ENCODE measurements around the gene CRTC1.

DNA sequence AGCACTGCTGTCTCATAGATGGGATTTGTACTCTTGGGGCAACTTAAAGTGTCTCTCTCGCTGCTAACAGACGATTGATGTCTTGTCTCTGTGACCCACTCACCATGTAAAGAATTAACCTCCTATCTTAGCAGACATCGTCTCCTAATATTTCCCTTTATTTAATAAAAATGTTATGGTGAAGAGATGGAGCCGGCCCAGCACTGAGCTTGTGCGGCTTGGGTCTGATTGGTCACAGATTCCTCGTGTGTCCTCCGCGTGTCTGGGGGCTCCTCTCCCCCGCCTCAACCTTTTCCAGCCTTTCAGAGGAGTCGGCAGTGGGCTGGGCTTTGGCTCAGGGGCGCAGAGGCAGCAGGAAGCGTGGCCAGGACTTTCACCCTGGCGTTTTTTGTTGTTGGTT is 13.2 kb upstream of the CRTC1 start:
- TF ChIP-seq, protein P1, sequence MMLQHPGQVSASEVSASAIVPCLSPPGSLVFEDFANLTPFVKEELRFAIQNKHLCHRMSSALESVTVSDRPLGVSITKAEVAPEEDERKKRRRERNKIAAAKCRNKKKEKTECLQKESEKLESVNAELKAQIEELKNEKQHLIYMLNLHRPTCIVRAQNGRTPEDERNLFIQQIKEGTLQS (CRISPR knock-in tag; conservative IDR thresholded peaks at IDR 0.05), result no peak
- TF ChIP-seq CREM (CRISPR knock-in tag; IDR thresholded peaks at IDR 0.05) (no peak), TEAD1 (CRISPR knock-in tag; IDR thresholded peaks at IDR 0.05) (no peak), SP1 (CRISPR knock-in tag; conservative IDR thresholded peaks at IDR 0.05) (no peak)
- TF ChIP-seq, protein P2, sequence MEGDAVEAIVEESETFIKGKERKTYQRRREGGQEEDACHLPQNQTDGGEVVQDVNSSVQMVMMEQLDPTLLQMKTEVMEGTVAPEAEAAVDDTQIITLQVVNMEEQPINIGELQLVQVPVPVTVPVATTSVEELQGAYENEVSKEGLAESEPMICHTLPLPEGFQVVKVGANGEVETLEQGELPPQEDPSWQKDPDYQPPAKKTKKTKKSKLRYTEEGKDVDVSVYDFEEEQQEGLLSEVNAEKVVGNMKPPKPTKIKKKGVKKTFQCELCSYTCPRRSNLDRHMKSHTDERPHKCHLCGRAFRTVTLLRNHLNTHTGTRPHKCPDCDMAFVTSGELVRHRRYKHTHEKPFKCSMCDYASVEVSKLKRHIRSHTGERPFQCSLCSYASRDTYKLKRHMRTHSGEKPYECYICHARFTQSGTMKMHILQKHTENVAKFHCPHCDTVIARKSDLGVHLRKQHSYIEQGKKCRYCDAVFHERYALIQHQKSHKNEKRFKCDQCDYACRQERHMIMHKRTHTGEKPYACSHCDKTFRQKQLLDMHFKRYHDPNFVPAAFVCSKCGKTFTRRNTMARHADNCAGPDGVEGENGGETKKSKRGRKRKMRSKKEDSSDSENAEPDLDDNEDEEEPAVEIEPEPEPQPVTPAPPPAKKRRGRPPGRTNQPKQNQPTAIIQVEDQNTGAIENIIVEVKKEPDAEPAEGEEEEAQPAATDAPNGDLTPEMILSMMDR (IDR thresholded peaks at IDR 0.05), result no peak
- TF ChIP-seq, protein P3, sequence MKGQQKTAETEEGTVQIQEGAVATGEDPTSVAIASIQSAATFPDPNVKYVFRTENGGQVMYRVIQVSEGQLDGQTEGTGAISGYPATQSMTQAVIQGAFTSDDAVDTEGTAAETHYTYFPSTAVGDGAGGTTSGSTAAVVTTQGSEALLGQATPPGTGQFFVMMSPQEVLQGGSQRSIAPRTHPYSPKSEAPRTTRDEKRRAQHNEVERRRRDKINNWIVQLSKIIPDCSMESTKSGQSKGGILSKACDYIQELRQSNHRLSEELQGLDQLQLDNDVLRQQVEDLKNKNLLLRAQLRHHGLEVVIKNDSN (CRISPR knock-in tag; IDR thresholded peaks at IDR 0.05), result no peak
- TF ChIP-seq, protein P4, sequence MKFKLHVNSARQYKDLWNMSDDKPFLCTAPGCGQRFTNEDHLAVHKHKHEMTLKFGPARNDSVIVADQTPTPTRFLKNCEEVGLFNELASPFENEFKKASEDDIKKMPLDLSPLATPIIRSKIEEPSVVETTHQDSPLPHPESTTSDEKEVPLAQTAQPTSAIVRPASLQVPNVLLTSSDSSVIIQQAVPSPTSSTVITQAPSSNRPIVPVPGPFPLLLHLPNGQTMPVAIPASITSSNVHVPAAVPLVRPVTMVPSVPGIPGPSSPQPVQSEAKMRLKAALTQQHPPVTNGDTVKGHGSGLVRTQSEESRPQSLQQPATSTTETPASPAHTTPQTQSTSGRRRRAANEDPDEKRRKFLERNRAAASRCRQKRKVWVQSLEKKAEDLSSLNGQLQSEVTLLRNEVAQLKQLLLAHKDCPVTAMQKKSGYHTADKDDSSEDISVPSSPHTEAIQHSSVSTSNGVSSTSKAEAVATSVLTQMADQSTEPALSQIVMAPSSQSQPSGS (CRISPR knock-in tag; IDR thresholded peaks at IDR 0.05; ENCODE audit: borderline replicate concordance, low read depth), result no peak
